ENCODE measurements around the gene STAB2. TPM values are rescaled to one million over a fixed set of nuclear protein-coding genes. Genes with fewer than 3 reads are reported as not detected.

Gene STAB2
- total RNA-seq, 1 experiment from 2014 or later: not detected

DNA sequence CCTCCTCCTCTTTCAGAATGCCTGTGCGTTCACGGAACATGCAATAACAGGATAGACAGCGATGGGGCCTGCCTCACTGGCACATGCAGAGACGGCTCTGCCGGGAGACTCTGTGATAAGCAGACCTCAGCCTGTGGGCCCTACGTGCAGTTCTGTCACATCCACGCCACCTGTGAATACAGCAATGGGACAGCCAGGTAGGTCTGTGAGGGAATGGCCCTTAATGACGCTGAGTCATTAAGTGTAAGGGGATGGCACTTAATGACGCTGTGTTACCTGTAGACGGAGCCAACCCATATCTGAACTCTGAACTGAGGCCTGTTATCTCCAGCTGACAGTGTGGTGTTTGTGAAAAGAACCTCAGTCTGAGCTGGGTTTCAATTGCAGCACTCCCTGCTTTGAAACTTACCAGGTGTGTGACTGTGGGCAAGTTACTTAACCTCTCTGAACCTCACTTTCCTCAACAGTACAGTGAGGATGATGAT is 86.9 kb downstream of the STAB2 start:
- Histone ChIP-seq H3K4me2 (ENCODE audit: low read length) (no peak overlapping the region), H2AFZ (ENCODE audit: low read depth, low read length, poor library complexity, severe bottlenecking) (no peak overlapping the region), H3K4me3 (replicated peaks in 1 of 2; ENCODE audit: low read depth in 1 of 2, low read length in 2 of 2) (no peak overlapping the region), H3K4me1 (ENCODE audit: control insufficient read depth in 1 of 2, insufficient read depth in 2 of 2, low read length in 2 of 2) (peaks cover 0 to 10% of the 10 kb centered on the region in 2 experiments; a peak in 1 of 4 replicates), H3K9me2 (ENCODE audit: insufficient read depth) (no peaks in the 10 kb centered on the region), H3K9me3 (ENCODE audit: control insufficient read depth in 1 of 2, insufficient read depth in 1 of 2, low read depth in 1 of 2, low read length in 2 of 2) (no peaks in the 10 kb centered on the region), H3K79me2 (ENCODE audit: insufficient read depth, low read length) (no peaks in the 10 kb centered on the region), H3K27ac (ENCODE audit: low read depth, low read length) (no peak overlapping the region), H3K36me3 (ENCODE audit: control insufficient read depth in 1 of 2, insufficient read depth in 2 of 2, low read length in 2 of 2) (no peaks in the 10 kb centered on the region), H3K27me3 (ENCODE audit: insufficient read depth, low read length) (no peaks in the 10 kb centered on the region), H4K20me1 (ENCODE audit: insufficient read depth) (no peaks in the 10 kb centered on the region), H3K9ac (ENCODE audit: low read length) (no peak overlapping the region)
- ChIA-PET RAD21 (ENCODE audit: low non-redundant PET in 1 of 2, low total read pairs in 2 of 2, uncharacterized antibody in 2 of 2, unreplicated experiment in 2 of 2) (no interaction called here), CTCF (no interaction called here), POLR2A (no interaction called here)
- TF ChIP-seq YY1 (IDR thresholded peaks at IDR 0.05; ENCODE audit: extremely low read depth, insufficient replicate concordance, low read depth, low read length) (no peak), CBX3 (IDR thresholded peaks at IDR 0.05; ENCODE audit: low read depth) (no peak), ZFX (IDR thresholded peaks at IDR 0.05) (no peak), ATF3 (IDR thresholded peaks at IDR 0.05) (no peak), POLR2A (IDR thresholded peaks at IDR 0.05; ENCODE audit: borderline replicate concordance, extremely low read depth, insufficient read depth, insufficient read length) (no peak), EZH2 (IDR thresholded peaks at IDR 0.05) (no peak), EZH2phosphoT487 (IDR thresholded peaks at IDR 0.05; ENCODE audit: borderline replicate concordance) (no peak), MAX (IDR thresholded peaks at IDR 0.05) (no peak), SP1 (IDR thresholded peaks at IDR 0.05; ENCODE audit: low read depth) (no peak), ZNF274 (IDR thresholded peaks at IDR 0.05; ENCODE audit: low read depth, low read length) (no peak), CEBPB (IDR thresholded peaks at IDR 0.05; ENCODE audit: low read depth) (no peak), JUND (IDR thresholded peaks at IDR 0.05) (no peak)
- TF ChIP-seq, protein P1, sequence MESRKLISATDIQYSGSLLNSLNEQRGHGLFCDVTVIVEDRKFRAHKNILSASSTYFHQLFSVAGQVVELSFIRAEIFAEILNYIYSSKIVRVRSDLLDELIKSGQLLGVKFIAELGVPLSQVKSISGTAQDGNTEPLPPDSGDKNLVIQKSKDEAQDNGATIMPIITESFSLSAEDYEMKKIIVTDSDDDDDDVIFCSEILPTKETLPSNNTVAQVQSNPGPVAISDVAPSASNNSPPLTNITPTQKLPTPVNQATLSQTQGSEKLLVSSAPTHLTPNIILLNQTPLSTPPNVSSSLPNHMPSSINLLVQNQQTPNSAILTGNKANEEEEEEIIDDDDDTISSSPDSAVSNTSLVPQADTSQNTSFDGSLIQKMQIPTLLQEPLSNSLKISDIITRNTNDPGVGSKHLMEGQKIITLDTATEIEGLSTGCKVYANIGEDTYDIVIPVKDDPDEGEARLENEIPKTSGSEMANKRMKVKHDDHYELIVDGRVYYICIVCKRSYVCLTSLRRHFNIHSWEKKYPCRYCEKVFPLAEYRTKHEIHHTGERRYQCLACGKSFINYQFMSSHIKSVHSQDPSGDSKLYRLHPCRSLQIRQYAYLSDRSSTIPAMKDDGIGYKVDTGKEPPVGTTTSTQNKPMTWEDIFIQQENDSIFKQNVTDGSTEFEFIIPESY (IDR thresholded peaks at IDR 0.05; ENCODE audit: extremely low read depth, insufficient replicate concordance, low read length): no peak
- TF ChIP-seq, protein P2, sequence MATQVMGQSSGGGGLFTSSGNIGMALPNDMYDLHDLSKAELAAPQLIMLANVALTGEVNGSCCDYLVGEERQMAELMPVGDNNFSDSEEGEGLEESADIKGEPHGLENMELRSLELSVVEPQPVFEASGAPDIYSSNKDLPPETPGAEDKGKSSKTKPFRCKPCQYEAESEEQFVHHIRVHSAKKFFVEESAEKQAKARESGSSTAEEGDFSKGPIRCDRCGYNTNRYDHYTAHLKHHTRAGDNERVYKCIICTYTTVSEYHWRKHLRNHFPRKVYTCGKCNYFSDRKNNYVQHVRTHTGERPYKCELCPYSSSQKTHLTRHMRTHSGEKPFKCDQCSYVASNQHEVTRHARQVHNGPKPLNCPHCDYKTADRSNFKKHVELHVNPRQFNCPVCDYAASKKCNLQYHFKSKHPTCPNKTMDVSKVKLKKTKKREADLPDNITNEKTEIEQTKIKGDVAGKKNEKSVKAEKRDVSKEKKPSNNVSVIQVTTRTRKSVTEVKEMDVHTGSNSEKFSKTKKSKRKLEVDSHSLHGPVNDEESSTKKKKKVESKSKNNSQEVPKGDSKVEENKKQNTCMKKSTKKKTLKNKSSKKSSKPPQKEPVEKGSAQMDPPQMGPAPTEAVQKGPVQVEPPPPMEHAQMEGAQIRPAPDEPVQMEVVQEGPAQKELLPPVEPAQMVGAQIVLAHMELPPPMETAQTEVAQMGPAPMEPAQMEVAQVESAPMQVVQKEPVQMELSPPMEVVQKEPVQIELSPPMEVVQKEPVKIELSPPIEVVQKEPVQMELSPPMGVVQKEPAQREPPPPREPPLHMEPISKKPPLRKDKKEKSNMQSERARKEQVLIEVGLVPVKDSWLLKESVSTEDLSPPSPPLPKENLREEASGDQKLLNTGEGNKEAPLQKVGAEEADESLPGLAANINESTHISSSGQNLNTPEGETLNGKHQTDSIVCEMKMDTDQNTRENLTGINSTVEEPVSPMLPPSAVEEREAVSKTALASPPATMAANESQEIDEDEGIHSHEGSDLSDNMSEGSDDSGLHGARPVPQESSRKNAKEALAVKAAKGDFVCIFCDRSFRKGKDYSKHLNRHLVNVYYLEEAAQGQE (IDR thresholded peaks at IDR 0.05; ENCODE audit: low read depth): no peak
- intact Hi-C loops (cut with micrococcal nuclease): no loop called here
- DNase-seq (ENCODE audit: low read depth, low spot score) (no peak), ATAC-seq (no peak)
- no TSS peak for BruUV-seq (replicated peaks)
